ENCODE data around the gene CDH9.

The CDH9 gene

DNA sequence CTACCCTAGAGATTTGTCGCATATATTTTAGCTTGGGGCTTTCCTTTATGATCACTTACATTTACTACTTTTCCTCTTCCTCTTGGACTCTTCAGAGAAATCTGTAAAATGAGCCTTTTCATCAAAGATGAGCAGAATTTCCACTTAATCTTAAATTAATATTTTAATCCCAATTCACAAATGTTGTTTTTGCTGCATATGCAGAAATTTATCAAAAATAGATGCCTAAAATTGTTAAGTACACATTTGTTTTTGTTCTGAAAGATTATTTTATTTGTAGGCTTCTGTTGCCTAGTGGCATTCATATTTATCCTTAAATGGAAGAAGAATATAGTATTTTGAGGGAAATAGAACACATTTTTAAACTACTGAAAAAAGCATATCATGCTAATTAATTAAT, 168.6 kb downstream of the CDH9 start:
- TF ChIP-seq TAF1 (IDR thresholded peaks at IDR 0.05; ENCODE audit: borderline replicate concordance, insufficient read depth, low read length) = no peak
- no peak for TF ChIP-seq POLR2AphosphoS5 (IDR thresholded peaks at IDR 0.05; ENCODE audit: low read depth, low read length)
- no peak for TF ChIP-seq FOXP2 (optimal IDR thresholded peaks at IDR 0.05; ENCODE audit: borderline replicate concordance, extremely low read depth, extremely low read length, insufficient read depth)
- TF ChIP-seq SIN3A (IDR thresholded peaks at IDR 0.05; ENCODE audit: borderline replicate concordance, insufficient read depth, low read length) = no peak
- TF ChIP-seq, protein P1, sequence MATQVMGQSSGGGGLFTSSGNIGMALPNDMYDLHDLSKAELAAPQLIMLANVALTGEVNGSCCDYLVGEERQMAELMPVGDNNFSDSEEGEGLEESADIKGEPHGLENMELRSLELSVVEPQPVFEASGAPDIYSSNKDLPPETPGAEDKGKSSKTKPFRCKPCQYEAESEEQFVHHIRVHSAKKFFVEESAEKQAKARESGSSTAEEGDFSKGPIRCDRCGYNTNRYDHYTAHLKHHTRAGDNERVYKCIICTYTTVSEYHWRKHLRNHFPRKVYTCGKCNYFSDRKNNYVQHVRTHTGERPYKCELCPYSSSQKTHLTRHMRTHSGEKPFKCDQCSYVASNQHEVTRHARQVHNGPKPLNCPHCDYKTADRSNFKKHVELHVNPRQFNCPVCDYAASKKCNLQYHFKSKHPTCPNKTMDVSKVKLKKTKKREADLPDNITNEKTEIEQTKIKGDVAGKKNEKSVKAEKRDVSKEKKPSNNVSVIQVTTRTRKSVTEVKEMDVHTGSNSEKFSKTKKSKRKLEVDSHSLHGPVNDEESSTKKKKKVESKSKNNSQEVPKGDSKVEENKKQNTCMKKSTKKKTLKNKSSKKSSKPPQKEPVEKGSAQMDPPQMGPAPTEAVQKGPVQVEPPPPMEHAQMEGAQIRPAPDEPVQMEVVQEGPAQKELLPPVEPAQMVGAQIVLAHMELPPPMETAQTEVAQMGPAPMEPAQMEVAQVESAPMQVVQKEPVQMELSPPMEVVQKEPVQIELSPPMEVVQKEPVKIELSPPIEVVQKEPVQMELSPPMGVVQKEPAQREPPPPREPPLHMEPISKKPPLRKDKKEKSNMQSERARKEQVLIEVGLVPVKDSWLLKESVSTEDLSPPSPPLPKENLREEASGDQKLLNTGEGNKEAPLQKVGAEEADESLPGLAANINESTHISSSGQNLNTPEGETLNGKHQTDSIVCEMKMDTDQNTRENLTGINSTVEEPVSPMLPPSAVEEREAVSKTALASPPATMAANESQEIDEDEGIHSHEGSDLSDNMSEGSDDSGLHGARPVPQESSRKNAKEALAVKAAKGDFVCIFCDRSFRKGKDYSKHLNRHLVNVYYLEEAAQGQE (IDR thresholded peaks at IDR 0.05; ENCODE audit: insufficient read depth in 1 of 2, low read depth in 2 of 2, low read length in 2 of 2) = no peak

DNA sequence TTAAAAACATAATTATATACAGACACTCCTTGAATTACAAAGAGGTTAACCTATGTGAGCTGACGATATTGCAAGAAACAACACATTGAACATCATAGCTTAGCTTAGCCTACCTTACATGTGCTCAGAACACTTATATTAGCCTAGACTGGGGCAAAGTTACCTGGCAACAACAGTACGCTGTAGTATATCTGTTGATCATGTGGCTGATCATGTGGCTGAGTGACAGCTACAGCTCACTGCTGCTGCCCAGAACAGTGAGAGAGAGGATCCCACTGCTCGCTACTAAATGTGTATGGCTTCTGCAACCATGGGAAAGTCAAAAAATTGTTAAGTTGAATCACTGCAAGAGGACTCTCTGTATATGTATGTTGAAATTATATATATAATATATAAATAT, 169.9 kb downstream of the CDH9 start:
- no peak for TF ChIP-seq FOXP2 (optimal IDR thresholded peaks at IDR 0.05; ENCODE audit: borderline replicate concordance, extremely low read depth, extremely low read length, insufficient read depth)
- TF ChIP-seq, protein P1 (IDR thresholded peaks at IDR 0.05; ENCODE audit: insufficient read depth in 1 of 2, low read depth in 2 of 2, low read length in 2 of 2) = no peak
- no peak for TF ChIP-seq POLR2AphosphoS5 (IDR thresholded peaks at IDR 0.05; ENCODE audit: low read depth, low read length)
- no peak for TF ChIP-seq SIN3A (IDR thresholded peaks at IDR 0.05; ENCODE audit: borderline replicate concordance, insufficient read depth, low read length)
- no peak for TF ChIP-seq TAF1 (IDR thresholded peaks at IDR 0.05; ENCODE audit: borderline replicate concordance, insufficient read depth, low read length)

DNA sequence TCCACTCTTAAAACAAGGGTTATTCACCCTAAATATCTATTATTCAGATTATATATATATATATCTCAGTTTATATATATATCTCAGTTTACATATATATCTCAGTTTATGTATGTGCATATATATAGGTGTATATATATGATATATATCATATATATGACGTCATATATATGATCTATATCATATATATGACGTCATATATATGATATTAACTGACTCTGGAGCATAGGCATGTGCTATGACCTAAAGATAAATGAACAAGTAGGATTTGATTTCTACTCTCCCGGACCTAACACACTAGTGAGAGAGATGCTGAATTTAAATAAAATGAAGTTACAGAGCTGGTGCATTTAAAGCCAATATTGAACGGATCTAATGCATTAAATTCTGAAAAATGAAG, 174.3 kb downstream of the CDH9 start:
- no peak for TF ChIP-seq FOXP2 (optimal IDR thresholded peaks at IDR 0.05; ENCODE audit: borderline replicate concordance, extremely low read depth, extremely low read length, insufficient read depth)
- TF ChIP-seq, protein P1 (IDR thresholded peaks at IDR 0.05; ENCODE audit: insufficient read depth in 1 of 2, low read depth in 2 of 2, low read length in 2 of 2) = no peak
- TF ChIP-seq SIN3A (IDR thresholded peaks at IDR 0.05; ENCODE audit: borderline replicate concordance, insufficient read depth, low read length) = no peak
- TF ChIP-seq TAF1 (IDR thresholded peaks at IDR 0.05; ENCODE audit: borderline replicate concordance, insufficient read depth, low read length) = no peak
- TF ChIP-seq POLR2AphosphoS5 (IDR thresholded peaks at IDR 0.05; ENCODE audit: low read depth, low read length) = no peak

DNA sequence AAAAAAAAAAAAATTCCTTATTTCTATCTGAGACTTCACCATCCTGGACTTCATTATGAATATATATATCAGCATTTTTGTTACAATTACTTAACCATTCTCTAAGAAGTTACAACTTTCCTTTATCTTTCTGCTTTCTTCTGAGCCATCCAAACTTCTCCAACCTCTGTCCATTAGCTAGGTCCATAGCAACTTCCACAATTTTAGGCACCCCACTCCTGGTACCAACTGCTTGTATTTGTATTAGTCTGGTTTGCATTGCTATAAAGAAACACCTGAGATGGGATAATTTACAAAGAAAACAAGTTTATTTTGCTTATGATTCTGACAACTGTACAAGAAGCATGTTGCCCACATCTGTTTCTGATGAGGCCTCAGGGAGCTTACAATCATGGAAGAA, 182.1 kb downstream of the CDH9 start:
- no peak for TF ChIP-seq POLR2AphosphoS5 (IDR thresholded peaks at IDR 0.05; ENCODE audit: low read depth, low read length)
- no peak for TF ChIP-seq SIN3A (IDR thresholded peaks at IDR 0.05; ENCODE audit: borderline replicate concordance, insufficient read depth, low read length)
- TF ChIP-seq FOXP2 (optimal IDR thresholded peaks at IDR 0.05; ENCODE audit: borderline replicate concordance, extremely low read depth, extremely low read length, insufficient read depth) = no peak
- TF ChIP-seq TAF1 (IDR thresholded peaks at IDR 0.05; ENCODE audit: borderline replicate concordance, insufficient read depth, low read length) = no peak
- TF ChIP-seq, protein P1 (IDR thresholded peaks at IDR 0.05; ENCODE audit: insufficient read depth in 1 of 2, low read depth in 2 of 2, low read length in 2 of 2) = no peak

All from PFSK-1 (cell line).